ENCODE measurements around the gene PSMF1. TPM values are rescaled to one million over a fixed set of nuclear protein-coding genes. Genes with fewer than 3 reads are reported as not detected.

The PSMF1 gene
- total and polyA plus RNA-seq, 2 donors from 2014 or later = 93.2 to 135 TPM

- H3K4me3 ChIP-seq (ENCODE audit: low read length in 3 of 3) = no peak overlapping the region
- no peak overlapping the region for H3K27ac ChIP-seq (ENCODE audit: low read depth in 2 of 2, low read length in 2 of 2)
- FAIRE-seq (no peak), DNase-seq (no peak)
- no peaks in the 10 kb centered on the region for H3K9me3 ChIP-seq (ENCODE audit: control insufficient read depth in 2 of 3, insufficient read depth in 1 of 3, low read length in 3 of 3)
- no peaks in the 10 kb centered on the region for H3K4me1 ChIP-seq (ENCODE audit: control insufficient read depth in 2 of 3, insufficient read depth in 2 of 3, low read depth in 1 of 3, low read length in 3 of 3)
- peaks cover 16 to 70% (median 55%) of the 10 kb centered on the region in 3 donors for H3K36me3 ChIP-seq (ENCODE audit: control insufficient read depth in 2 of 3, insufficient read depth in 3 of 3, low read length in 3 of 3)
- no peak overlapping the region for H3K9ac ChIP-seq (ENCODE audit: low read length in 3 of 3)
- intact Hi-C loops (cut with DNase I) = no loop called here
- no peaks in the 10 kb centered on the region for H3K27me3 ChIP-seq (ENCODE audit: control insufficient read depth, insufficient read depth, low read length)
- TF ChIP-seq, protein P1, sequence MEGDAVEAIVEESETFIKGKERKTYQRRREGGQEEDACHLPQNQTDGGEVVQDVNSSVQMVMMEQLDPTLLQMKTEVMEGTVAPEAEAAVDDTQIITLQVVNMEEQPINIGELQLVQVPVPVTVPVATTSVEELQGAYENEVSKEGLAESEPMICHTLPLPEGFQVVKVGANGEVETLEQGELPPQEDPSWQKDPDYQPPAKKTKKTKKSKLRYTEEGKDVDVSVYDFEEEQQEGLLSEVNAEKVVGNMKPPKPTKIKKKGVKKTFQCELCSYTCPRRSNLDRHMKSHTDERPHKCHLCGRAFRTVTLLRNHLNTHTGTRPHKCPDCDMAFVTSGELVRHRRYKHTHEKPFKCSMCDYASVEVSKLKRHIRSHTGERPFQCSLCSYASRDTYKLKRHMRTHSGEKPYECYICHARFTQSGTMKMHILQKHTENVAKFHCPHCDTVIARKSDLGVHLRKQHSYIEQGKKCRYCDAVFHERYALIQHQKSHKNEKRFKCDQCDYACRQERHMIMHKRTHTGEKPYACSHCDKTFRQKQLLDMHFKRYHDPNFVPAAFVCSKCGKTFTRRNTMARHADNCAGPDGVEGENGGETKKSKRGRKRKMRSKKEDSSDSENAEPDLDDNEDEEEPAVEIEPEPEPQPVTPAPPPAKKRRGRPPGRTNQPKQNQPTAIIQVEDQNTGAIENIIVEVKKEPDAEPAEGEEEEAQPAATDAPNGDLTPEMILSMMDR (IDR thresholded peaks at IDR 0.05; ENCODE audit: borderline replicate concordance, extremely low read depth, insufficient read depth) = no peak
These were observed 48.7 kb downstream of the PSMF1 start for GRCh38 chr20:1166948-1167720.

DNA sequence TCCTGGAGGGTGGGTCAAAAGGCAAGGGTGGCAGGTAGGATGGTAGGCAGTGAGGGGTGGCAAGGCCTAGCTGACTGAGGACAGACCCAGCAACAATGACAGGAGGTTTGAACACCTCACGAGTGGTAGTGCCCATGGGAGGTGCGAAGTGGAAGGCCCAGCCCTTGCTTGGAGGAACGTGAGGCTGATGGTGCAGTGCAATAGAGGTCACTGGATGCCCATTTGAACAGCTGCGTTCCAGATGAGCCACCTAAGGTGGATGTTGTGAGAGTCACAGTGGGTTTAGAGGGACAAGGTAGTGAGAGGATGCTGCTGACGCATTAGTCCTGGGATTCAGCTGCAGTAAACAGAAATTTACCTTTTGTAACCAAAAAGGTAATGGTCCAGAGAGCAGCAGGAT is 50.8 kb downstream of the PSMF1 start:
- TF ChIP-seq, protein P1 (IDR thresholded peaks at IDR 0.05; ENCODE audit: borderline replicate concordance, extremely low read depth, insufficient read depth) = no peak
- no peaks in the 10 kb centered on the region for H3K27me3 ChIP-seq (ENCODE audit: control insufficient read depth, insufficient read depth, low read length)
- H3K36me3 ChIP-seq (ENCODE audit: control insufficient read depth in 2 of 3, insufficient read depth in 3 of 3, low read length in 3 of 3) = peaks cover 16 to 58% (median 52%) of the 10 kb centered on the region in 3 donors
- no peak overlapping the region for H3K9ac ChIP-seq (ENCODE audit: low read length in 3 of 3)
- intact Hi-C loops (cut with DNase I) = no loop called here
- no peaks in the 10 kb centered on the region for H3K4me1 ChIP-seq (ENCODE audit: control insufficient read depth in 2 of 3, insufficient read depth in 2 of 3, low read depth in 1 of 3, low read length in 3 of 3)
- no peaks in the 10 kb centered on the region for H3K9me3 ChIP-seq (ENCODE audit: control insufficient read depth in 2 of 3, insufficient read depth in 1 of 3, low read length in 3 of 3)
- FAIRE-seq = no peak
- H3K27ac ChIP-seq (ENCODE audit: low read depth in 2 of 2, low read length in 2 of 2) = no peak overlapping the region
- no peak overlapping the region for H3K4me3 ChIP-seq (ENCODE audit: low read length in 3 of 3)
- DNase-seq = no peak

- Histone ChIP-seq H3K4me3 (ENCODE audit: low read length in 3 of 3) (no peak overlapping the region), H3K27me3 (ENCODE audit: control insufficient read depth, insufficient read depth, low read length) (no peaks in the 10 kb centered on the region), H3K4me1 (ENCODE audit: control insufficient read depth in 2 of 3, insufficient read depth in 2 of 3, low read depth in 1 of 3, low read length in 3 of 3) (no peaks in the 10 kb centered on the region), H3K9ac (ENCODE audit: low read length in 3 of 3) (no peak overlapping the region), H3K9me3 (ENCODE audit: control insufficient read depth in 2 of 3, insufficient read depth in 1 of 3, low read length in 3 of 3) (no peaks in the 10 kb centered on the region), H3K27ac (ENCODE audit: low read depth in 2 of 2, low read length in 2 of 2) (no peak overlapping the region), H3K36me3 (ENCODE audit: control insufficient read depth in 2 of 3, insufficient read depth in 3 of 3, low read length in 3 of 3) (peaks cover 9 to 36% (median 30%) of the 10 kb centered on the region in 3 donors)
- intact Hi-C loops (cut with DNase I) = no loop called here
- TF ChIP-seq, protein P1 (IDR thresholded peaks at IDR 0.05; ENCODE audit: borderline replicate concordance, extremely low read depth, insufficient read depth) = no peak
- DNase-seq (peak in 4 of 5 donors; percentile 54 to 79 (median 62)), FAIRE-seq (no peak)
These were observed 53.2 kb downstream of the PSMF1 start for GRCh38 chr20:1171461-1172093.

All from kidney (tissue), 14 donors.